GM19452 (cell line): ENCODE measurements around the gene FABP1.

Source experiments
- ATAC-seq: cut with Tn5 transposase; IDR thresholded peaks from one replicate; pipeline ENCODE4 v1.9.1; 2021; ENCODE audit not compliant: unreplicated experiment

Gene FABP1

GRCh38 chr2:88081924-88082608 is 45.8 kb downstream of the FABP1 start:
- ATAC-seq, result no peak

DNA sequence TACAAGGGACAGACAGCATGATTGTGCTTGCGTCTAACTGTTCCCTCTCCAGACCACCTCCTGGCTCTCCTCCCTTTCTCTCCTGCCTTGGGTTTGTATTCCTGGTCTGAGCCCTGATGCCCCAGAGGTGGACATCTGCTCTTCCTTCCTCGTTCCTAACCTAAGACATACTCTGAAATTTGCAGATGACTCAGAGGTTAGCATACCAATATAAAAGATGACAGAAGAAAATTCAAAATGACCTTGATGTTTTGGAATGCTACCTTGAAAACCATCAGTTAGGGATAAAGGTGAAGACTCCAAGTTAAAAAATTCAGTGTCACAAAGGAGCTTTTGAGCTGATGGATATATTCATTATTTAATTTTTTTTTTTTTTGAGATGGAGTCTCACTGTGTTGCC is 47.3 kb downstream of the FABP1 start:
- ATAC-seq, result no peak

- no peak for ATAC-seq
Observed at GRCh38 chr2:88078643-88079172, 49.2 kb downstream of the FABP1 start.

DNA sequence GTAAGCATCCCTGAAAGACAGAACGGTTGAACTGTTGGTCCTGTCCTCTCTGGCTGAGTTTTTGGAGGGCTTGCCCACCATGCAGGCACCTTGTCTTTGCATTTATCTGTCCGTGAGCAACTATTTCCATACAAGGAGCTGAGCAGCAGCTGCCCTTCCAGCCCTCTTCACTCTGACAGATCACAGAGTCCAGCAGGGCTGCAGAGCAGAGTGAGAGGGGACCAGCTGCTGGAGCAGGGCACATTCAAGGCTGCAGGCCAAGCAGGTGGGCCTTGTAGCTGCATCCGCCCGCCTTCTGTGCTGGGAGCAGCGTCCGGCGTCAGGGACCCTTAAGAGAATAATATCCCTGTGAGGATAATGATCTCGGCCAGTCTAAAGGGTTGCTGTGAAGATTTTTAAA is 50.8 kb downstream of the FABP1 start:
- no peak for ATAC-seq

DNA sequence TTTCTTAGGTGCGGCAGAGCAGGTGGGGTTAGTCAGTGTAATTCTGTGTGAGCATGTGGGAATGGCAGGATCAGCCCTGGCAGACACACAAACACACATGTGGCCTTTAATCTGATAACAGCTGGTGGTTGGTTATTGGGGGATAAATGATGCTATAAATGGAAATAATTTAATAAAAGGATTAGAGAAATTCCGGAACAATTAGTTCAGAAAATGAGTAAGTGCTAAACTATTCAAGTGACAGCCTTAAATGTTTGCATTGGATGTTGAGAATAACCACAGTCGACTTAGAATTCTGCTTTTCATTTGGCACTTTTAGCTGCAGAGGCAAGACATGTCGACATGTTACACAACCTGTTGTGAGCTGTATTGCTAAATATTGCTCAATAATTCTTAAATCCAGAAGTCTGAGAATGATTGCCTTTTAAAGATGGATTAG is 53.0 kb downstream of the FABP1 start:
- ATAC-seq, result no peak

DNA sequence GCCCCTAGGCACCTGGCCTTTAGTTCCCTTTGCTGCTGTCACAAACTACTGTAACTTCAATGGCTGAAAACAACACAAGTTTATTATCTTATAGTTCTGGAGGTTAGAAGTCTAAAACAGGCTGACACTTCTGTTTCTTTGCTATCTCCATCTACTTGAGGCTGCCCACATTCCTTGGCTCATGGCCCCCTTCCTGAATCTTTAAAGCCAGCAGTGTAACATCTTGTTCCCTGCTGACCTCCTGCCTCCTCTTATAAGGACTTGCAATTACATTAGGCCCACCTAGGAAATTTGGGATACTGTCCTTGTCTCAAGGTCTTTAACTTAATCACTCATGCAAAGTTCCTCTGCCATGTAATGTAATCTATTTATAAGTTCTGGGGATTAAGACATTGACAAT is 53.7 kb downstream of the FABP1 start:
- ATAC-seq, result no peak
